Peyer's patch (tissue), 4 donors: Measurements from ENCODE around the gene STAU1. TPM values are rescaled to one million over a fixed set of nuclear protein-coding genes. Genes with fewer than 3 reads are reported as not detected.
"Not testable (repeated sequence)": the region's sequence is repeated elsewhere in the genome, so short reads cannot be mapped to it uniquely, and the experiment has no call there.

ENCODE experiments used
- DNase-seq, 3 donors: peaks; one replicate each; pipeline ENCODE4 v3.0.0-alpha.2; 2017 to 2019
- H3K27ac ChIP-seq, 4 donors: fragments of 200-600 bp; sonication (generic); one replicate each; pipeline ENCODE4 v1.5.1; 2016 to 2019
- H3K27me3 ChIP-seq, 2 donors: fragments of 200-600 bp; sonication (generic); one replicate each; pipeline ENCODE4 v1.5.1; 2019
- H3K36me3 ChIP-seq, 3 donors: fragments of 200-600 bp; sonication (generic); one replicate each; pipeline ENCODE4 v1.5.1; 2016 to 2019
- H3K4me1 ChIP-seq, 4 donors: fragments of 200-600 bp; sonication (generic); one replicate each; pipeline ENCODE4 v1.5.1; 2016 to 2019
- H3K4me3 ChIP-seq, 4 donors: fragments of 200-600 bp; sonication (generic); 1 replicate in 3 of 4; 2 replicates in 1 of 4; pipeline ENCODE4 v1.5.1; 2016 to 2019; ENCODE audit warnings: mild to moderate bottlenecking in 1 of 4
- H3K9me3 ChIP-seq, 4 donors: fragments of 200-600 bp; sonication (generic); one replicate each; pipeline ENCODE4 v1.5.1; 2016 to 2019; ENCODE audit warnings: mild to moderate bottlenecking in 1 of 4
- CTCF ChIP-seq, 6 experiments: fragments of 450-650 bp in 4 of 6; fragments of 200-600 bp in 2 of 6; sonication (generic) in 1 of 6; IDR thresholded peaks; one replicate each; pipeline ENCODE4 v1.5.1; 2017 to 2019; ENCODE audit warnings: antibody characterized with exemption in 6 of 6, mild to moderate bottlenecking in 3 of 6, moderate library complexity in 1 of 6
- POLR2A ChIP-seq, 2 donors: fragments of 450-650 bp; IDR thresholded peaks; one replicate each; pipeline ENCODE4 v1.5.1; 2017; ENCODE audit warnings: antibody characterized with exemption in 2 of 2, mild to moderate bottlenecking in 2 of 2, moderate library complexity in 2 of 2
- total RNA-seq, 4 donors: library from RNA; depleted of rRNA; stranded (reverse); fragments of >200 nt; gene quantifications; one replicate each; pipeline ENCODE4 v1.1.0, GENCODE V29; 2016

STAU1 gene
- total RNA-seq, 4 donors from 2014 or later: 58.6 to 82.4 (median 75.2) TPM

- Histone ChIP-seq H3K4me3 (no peak overlapping the region), H3K36me3 (peaks cover 0 to 61% (median 0%) of the 10 kb centered on the region in 3 donors), H3K27ac (no peak overlapping the region), H3K4me1 (no peaks in the 10 kb centered on the region), H3K27me3 (no peaks in the 10 kb centered on the region), H3K9me3 (no peaks in the 10 kb centered on the region)
- no peak for TF ChIP-seq CTCF (IDR thresholded peaks at IDR 0.05)
- no peak for TF ChIP-seq POLR2A (IDR thresholded peaks at IDR 0.05)
- no peak for DNase-seq
Observed at GRCh38 chr20:49112596-49113274, 75.4 kb downstream of the STAU1 start.

GRCh38 chr20:49110767-49111694, 77.1 kb downstream of the STAU1 start:
- Histone ChIP-seq H3K4me1 (no peaks in the 10 kb centered on the region), H3K36me3 (peaks cover 0 to 44% (median 0%) of the 10 kb centered on the region in 3 donors), H3K9me3 (no peaks in the 10 kb centered on the region), H3K4me3 (no peak overlapping the region), H3K27ac (no peak overlapping the region), H3K27me3 (no peaks in the 10 kb centered on the region)
- DNase-seq: no peak
- TF ChIP-seq CTCF (IDR thresholded peaks at IDR 0.05) (no peak), POLR2A (IDR thresholded peaks at IDR 0.05) (no peak)

GRCh38 chr20:49106328-49106727, 81.8 kb downstream of the STAU1 start:
- Histone ChIP-seq H3K9me3 (no peaks in the 10 kb centered on the region), H3K27ac (no peak overlapping the region), H3K27me3 (no peaks in the 10 kb centered on the region), H3K36me3 (peaks cover 0 to 33% (median 0%) of the 10 kb centered on the region in 3 donors), H3K4me1 (no peaks in the 10 kb centered on the region), H3K4me3 (no peak overlapping the region)
- TF ChIP-seq CTCF (IDR thresholded peaks at IDR 0.05) (no peak), POLR2A (IDR thresholded peaks at IDR 0.05) (no peak)
- no peak for DNase-seq

- not testable (repeated sequence) for DNase-seq, H3K4me3 ChIP-seq, H3K4me1 ChIP-seq, H3K9me3 ChIP-seq, H3K27me3 ChIP-seq, H3K27ac ChIP-seq
- peaks cover 0 to 26% (median 0%) of the 10 kb centered on the region in 3 donors for H3K36me3 ChIP-seq
Observed at GRCh38 chr20:49104979-49105547, 83.1 kb downstream of the STAU1 start.

GRCh38 chr20:49104365-49104648, 83.8 kb downstream of the STAU1 start:
- TF ChIP-seq POLR2A (IDR thresholded peaks at IDR 0.05): no peak
- no peak for TF ChIP-seq CTCF (IDR thresholded peaks at IDR 0.05)
- Histone ChIP-seq H3K27me3 (no peaks in the 10 kb centered on the region), H3K9me3 (no peaks in the 10 kb centered on the region), H3K27ac (no peak overlapping the region), H3K4me1 (no peaks in the 10 kb centered on the region), H3K36me3 (peaks cover 0 to 26% (median 0%) of the 10 kb centered on the region in 3 donors), H3K4me3 (no peak overlapping the region)
- DNase-seq: no peak
